ENCODE measurements around the gene MTFMT.

GRCh38 chr15:65052956-65053355, 23.5 kb upstream of the MTFMT start:
- TF ChIP-seq CTCF (IDR thresholded peaks at IDR 0.05) (no peak), POLR2A (IDR thresholded peaks at IDR 0.05) (no peak)
